ENCODE measurements around the gene PLEKHD1.
A peak's percentile ranks its signal among the peaks of the same experiment; 100 is the strongest.
"Not testable (repeated sequence)": the region's sequence is repeated elsewhere in the genome, so short reads cannot be mapped to it uniquely, and the experiment has no call there.

PLEKHD1 gene

GRCh38 chr14:69483765-69484443 lies 624 bp upstream of the PLEKHD1 start:
- DNase-seq = peak; percentile 52

- no peak for DNase-seq
Measured at GRCh38 chr14:69485315-69485660, 760 bp downstream of the PLEKHD1 start.

- DNase-seq = no peak
Measured at GRCh38 chr14:69485701-69486100, 1.2 kb downstream of the PLEKHD1 start.

GRCh38 chr14:69487226-69487625 lies 2.7 kb downstream of the PLEKHD1 start:
- no peak for DNase-seq

GRCh38 chr14:69487771-69488170 lies 3.2 kb downstream of the PLEKHD1 start:
- no peak for DNase-seq

- no peak for DNase-seq
Measured at GRCh38 chr14:69489495-69489894, 5.0 kb downstream of the PLEKHD1 start.

- no peak for DNase-seq
Measured at GRCh38 chr14:69490219-69490918, 5.8 kb downstream of the PLEKHD1 start.

GRCh38 chr14:69491193-69491592 lies 6.7 kb downstream of the PLEKHD1 start:
- DNase-seq = no peak

GRCh38 chr14:69493038-69493437 lies 8.5 kb downstream of the PLEKHD1 start:
- DNase-seq = no peak

GRCh38 chr14:69493791-69494190 lies 9.3 kb downstream of the PLEKHD1 start:
- no peak for DNase-seq

- no peak for DNase-seq
Measured at GRCh38 chr14:69495341-69495921, 10.9 kb downstream of the PLEKHD1 start.

- not testable (repeated sequence) for DNase-seq
Measured at GRCh38 chr14:69497866-69498265, 13.3 kb downstream of the PLEKHD1 start.

GRCh38 chr14:69498286-69498685 lies 13.8 kb downstream of the PLEKHD1 start:
- DNase-seq = not testable (repeated sequence)

- DNase-seq = no peak
Measured at GRCh38 chr14:69499436-69499835, 14.9 kb downstream of the PLEKHD1 start.

GRCh38 chr14:69500096-69500495 lies 15.6 kb downstream of the PLEKHD1 start:
- no peak for DNase-seq

- DNase-seq = peak; percentile 52
Measured at GRCh38 chr14:69500736-69501135, 16.2 kb downstream of the PLEKHD1 start.

GRCh38 chr14:69501423-69501838 lies 16.9 kb downstream of the PLEKHD1 start:
- DNase-seq = peak; percentile 81

- no peak for DNase-seq
Measured at GRCh38 chr14:69504775-69505174, 20.2 kb downstream of the PLEKHD1 start.

- no peak for DNase-seq
Measured at GRCh38 chr14:69505338-69506240, 21.1 kb downstream of the PLEKHD1 start.

GRCh38 chr14:69506241-69506595 lies 21.7 kb downstream of the PLEKHD1 start:
- no peak for DNase-seq

GRCh38 chr14:69518289-69519101 lies 34.0 kb downstream of the PLEKHD1 start:
- peak; percentile 100 for DNase-seq

Data from DMS79 (cell line).